Activated naive CD4-positive, alpha-beta T cell treated with anti-CD3 and anti-CD28 coated beads, Interleukin-2, amount 50 U/mL, for 72 hours (primary cell): ENCODE results near the gene CYP11A1. TPM values are rescaled to one million over a fixed set of nuclear protein-coding genes. Genes with fewer than 3 reads are reported as not detected.
"Not testable (repeated sequence)": the region's sequence is repeated elsewhere in the genome, so short reads cannot be mapped to it uniquely, and the experiment has no call there.

Experiments used
- ATAC-seq, 2 donors: fragments of 150-1000 bp; cut with Tn5 transposase; 2 replicates each; pipeline ENCODE4 v1.10.0; 2021; ENCODE audit warnings: mild to moderate bottlenecking in 2 of 2, moderate library complexity in 2 of 2
- DNase-seq, 2 donors: peaks; one replicate each; pipeline ENCODE4 v3.0.0; 2021 to 2022; ENCODE audit warnings: low spot score in 2 of 2
- H3K27ac Mint-ChIP-seq, 2 donors: one replicate each; pipeline ENCODE4 v1.8.0; 2022; ENCODE audit warnings: mild to moderate bottlenecking in 2 of 2, mixed read lengths in 2 of 2
- H3K36me3 Mint-ChIP-seq, 2 donors: one replicate each; pipeline ENCODE4 v1.8.0; 2022; ENCODE audit warnings: mixed read lengths in 2 of 2
- H3K9me3 Mint-ChIP-seq, 2 donors: one replicate each; pipeline ENCODE4 v1.8.0; 2022; ENCODE audit warnings: mixed read lengths in 2 of 2
- total RNA-seq, 2 donors: library from RNA; stranded (reverse); gene quantifications; one replicate each; pipeline ENCODE4 v1.2.3, GENCODE V29; 2022

CYP11A1 gene
- total RNA-seq, 2 donors from 2014 or later, result 0.59 TPM; not detected in 1

- Mint-ChIP-seq H3K36me3 (no peaks in the 10 kb centered on the region), H3K9me3 (no peaks in the 10 kb centered on the region), H3K27ac (peak overlapping the region in 1 of 2 donors; percentile 32)
- no peak for DNase-seq
- no peak for ATAC-seq
These were observed 5.7 kb upstream of the CYP11A1 start for GRCh38 chr15:74373056-74373650.

- ATAC-seq (no peak), DNase-seq (no peak)
- Mint-ChIP-seq H3K9me3 (no peaks in the 10 kb centered on the region), H3K27ac (no peak overlapping the region), H3K36me3 (no peaks in the 10 kb centered on the region)
These were observed 3.0 kb upstream of the CYP11A1 start for GRCh38 chr15:74370471-74370870.

GRCh38 chr15:74369756-74370155 is 2.3 kb upstream of the CYP11A1 start:
- DNase-seq (no peak), ATAC-seq (no peak)
- H3K27ac Mint-ChIP-seq, result no peak overlapping the region
- H3K9me3 Mint-ChIP-seq, result no peaks in the 10 kb centered on the region
- H3K36me3 Mint-ChIP-seq, result no peaks in the 10 kb centered on the region

GRCh38 chr15:74369084-74369745 is 1.8 kb upstream of the CYP11A1 start:
- ATAC-seq, result no peak
- no peak for DNase-seq
- no peaks in the 10 kb centered on the region for H3K36me3 Mint-ChIP-seq

GRCh38 chr15:74368121-74368520 is 675 bp upstream of the CYP11A1 start:
- no peaks in the 10 kb centered on the region for H3K36me3 Mint-ChIP-seq
- no peak for DNase-seq

More at GRCh38 chr15:74369084-74369745, 1.8 kb upstream of the CYP11A1 start:
- Mint-ChIP-seq H3K9me3 (no peaks in the 10 kb centered on the region), H3K27ac (no peak overlapping the region)

GRCh38 chr15:74365598-74366445 is 1.6 kb downstream of the CYP11A1 start:
- Mint-ChIP-seq H3K9me3 (no peaks in the 10 kb centered on the region), H3K36me3 (no peaks in the 10 kb centered on the region), H3K27ac (peak overlapping the region in 1 of 2 donors; percentile 49)
- peak; percentile 61 to 79 for ATAC-seq
- no peak for DNase-seq

More at GRCh38 chr15:74368121-74368520, 675 bp upstream of the CYP11A1 start:
- ATAC-seq, result no peak
- H3K9me3 Mint-ChIP-seq, result no peaks in the 10 kb centered on the region
- no peak overlapping the region for H3K27ac Mint-ChIP-seq

GRCh38 chr15:74364936-74365597 is 2.4 kb downstream of the CYP11A1 start:
- Mint-ChIP-seq H3K27ac (peak overlapping the region in 1 of 2 donors; percentile 49), H3K9me3 (no peaks in the 10 kb centered on the region), H3K36me3 (no peaks in the 10 kb centered on the region)
- DNase-seq (no peak), ATAC-seq (no peak)

- no peaks in the 10 kb centered on the region for H3K9me3 Mint-ChIP-seq
- ATAC-seq (no peak), DNase-seq (no peak)
- H3K36me3 Mint-ChIP-seq, result no peaks in the 10 kb centered on the region
- H3K27ac Mint-ChIP-seq, result no peak overlapping the region
These were observed 5.0 kb downstream of the CYP11A1 start for GRCh38 chr15:74362482-74362881.

- not testable (repeated sequence) for H3K27ac Mint-ChIP-seq, H3K36me3 Mint-ChIP-seq, DNase-seq, ATAC-seq, H3K9me3 Mint-ChIP-seq
These were observed 6.6 kb downstream of the CYP11A1 start for GRCh38 chr15:74360855-74361254.

GRCh38 chr15:74359376-74359775 is 8.1 kb downstream of the CYP11A1 start:
- peaks cover 8 to 12% of the 10 kb centered on the region in 2 donors for H3K9me3 Mint-ChIP-seq
- not testable (repeated sequence) for H3K27ac Mint-ChIP-seq, ATAC-seq, DNase-seq
- H3K36me3 Mint-ChIP-seq, result peaks cover 9 to 13% of the 10 kb centered on the region in 2 donors

- Mint-ChIP-seq H3K36me3 (peaks cover 11 to 17% of the 10 kb centered on the region in 2 donors), H3K9me3 (peaks cover 10 to 14% of the 10 kb centered on the region in 2 donors)
- H3K27ac Mint-ChIP-seq, ATAC-seq, DNase-seq: not testable (repeated sequence)
These were observed 9.9 kb downstream of the CYP11A1 start for GRCh38 chr15:74357514-74357913.

GRCh38 chr15:74356050-74356449 is 11.4 kb downstream of the CYP11A1 start:
- Mint-ChIP-seq H3K36me3 (peaks cover 11 to 17% of the 10 kb centered on the region in 2 donors), H3K9me3 (peaks cover 10 to 14% of the 10 kb centered on the region in 2 donors)
- not testable (repeated sequence) for DNase-seq, H3K27ac Mint-ChIP-seq, ATAC-seq

- DNase-seq, H3K27ac Mint-ChIP-seq, ATAC-seq: not testable (repeated sequence)
- peaks cover 10 to 14% of the 10 kb centered on the region in 2 donors for H3K9me3 Mint-ChIP-seq
- H3K36me3 Mint-ChIP-seq, result peaks cover 11 to 17% of the 10 kb centered on the region in 2 donors
These were observed 13.5 kb downstream of the CYP11A1 start for GRCh38 chr15:74353992-74354391.

GRCh38 chr15:74352393-74352910 is 15.0 kb downstream of the CYP11A1 start:
- no peak for ATAC-seq
- Mint-ChIP-seq H3K27ac (no peak overlapping the region), H3K36me3 (peaks cover 11 to 17% of the 10 kb centered on the region in 2 donors), H3K9me3 (peaks cover 10 to 14% of the 10 kb centered on the region in 2 donors)
- DNase-seq, result no peak

- Mint-ChIP-seq H3K9me3 (peaks cover 10 to 14% of the 10 kb centered on the region in 2 donors), H3K36me3 (peaks cover 11 to 17% of the 10 kb centered on the region in 2 donors), H3K27ac (no peak overlapping the region)
- DNase-seq (no peak), ATAC-seq (no peak)
These were observed 15.8 kb downstream of the CYP11A1 start for GRCh38 chr15:74351670-74352069.
